HG03442 (cell line): ENCODE data around the gene IGF2BP1.
"Not testable (repeated sequence)": the region's sequence is repeated elsewhere in the genome, so short reads cannot be mapped to it uniquely, and the experiment has no call there.

Experiments
- ATAC-seq: cut with Tn5 transposase; IDR thresholded peaks from one replicate; pipeline ENCODE4 v1.9.1; 2021; ENCODE audit warnings: mild to moderate bottlenecking, moderate library complexity; ENCODE audit not compliant: unreplicated experiment

Gene IGF2BP1

GRCh38 chr17:49050611-49051010 is 53.4 kb downstream of the IGF2BP1 start:
- ATAC-seq: no peak

DNA sequence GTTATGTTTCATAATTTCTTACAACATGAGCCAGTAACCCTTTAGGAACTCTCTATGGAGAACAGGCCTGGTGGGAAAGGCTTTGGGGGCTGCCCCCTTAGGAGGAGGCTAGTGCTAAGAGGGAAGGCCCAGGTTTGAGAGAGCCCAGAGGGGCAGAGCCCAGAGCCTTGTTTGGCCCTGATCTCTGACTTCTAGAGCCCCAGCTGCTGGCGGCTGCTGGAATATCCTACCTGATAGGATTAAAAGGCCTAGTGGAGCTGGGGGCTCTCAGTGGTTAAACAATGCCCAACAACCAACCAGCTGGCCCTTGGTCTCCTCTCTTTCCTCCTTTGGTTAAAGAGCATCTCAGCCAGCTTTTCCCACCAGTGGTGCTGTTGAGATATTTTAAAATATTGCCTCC is 54.1 kb downstream of the IGF2BP1 start:
- no peak for ATAC-seq

DNA sequence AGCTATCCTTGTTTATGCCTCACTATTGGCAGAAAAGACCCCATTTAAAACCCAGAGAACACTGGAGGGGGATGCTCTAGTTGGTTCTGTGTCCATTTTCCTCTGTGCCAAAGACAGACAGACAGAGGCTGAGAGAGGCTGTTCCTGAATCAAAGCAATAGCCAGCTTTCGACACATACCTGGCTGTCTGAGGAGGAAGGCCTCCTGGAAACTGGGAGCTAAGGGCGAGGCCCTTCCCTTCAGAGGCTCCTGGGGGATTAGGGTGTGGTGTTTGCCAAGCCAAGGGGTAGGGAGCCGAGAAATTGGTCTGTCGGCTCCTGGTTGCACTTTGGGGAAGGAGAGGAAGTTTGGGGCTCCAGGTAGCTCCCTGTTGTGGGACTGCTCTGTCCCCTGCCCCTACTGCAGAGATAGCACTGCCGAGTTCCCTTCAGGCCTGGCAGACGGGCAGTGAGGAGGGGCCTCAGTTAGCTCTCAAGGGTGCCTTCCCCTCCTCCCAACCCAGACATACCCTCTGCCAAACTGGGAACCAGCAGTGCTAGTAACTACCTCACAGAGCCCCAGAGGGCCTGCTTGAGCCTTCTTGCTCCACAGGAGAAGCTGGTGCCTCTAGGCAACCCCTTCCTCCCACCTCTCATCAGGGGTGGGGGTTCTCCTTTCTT is 56.1 kb downstream of the IGF2BP1 start:
- no peak for ATAC-seq

DNA sequence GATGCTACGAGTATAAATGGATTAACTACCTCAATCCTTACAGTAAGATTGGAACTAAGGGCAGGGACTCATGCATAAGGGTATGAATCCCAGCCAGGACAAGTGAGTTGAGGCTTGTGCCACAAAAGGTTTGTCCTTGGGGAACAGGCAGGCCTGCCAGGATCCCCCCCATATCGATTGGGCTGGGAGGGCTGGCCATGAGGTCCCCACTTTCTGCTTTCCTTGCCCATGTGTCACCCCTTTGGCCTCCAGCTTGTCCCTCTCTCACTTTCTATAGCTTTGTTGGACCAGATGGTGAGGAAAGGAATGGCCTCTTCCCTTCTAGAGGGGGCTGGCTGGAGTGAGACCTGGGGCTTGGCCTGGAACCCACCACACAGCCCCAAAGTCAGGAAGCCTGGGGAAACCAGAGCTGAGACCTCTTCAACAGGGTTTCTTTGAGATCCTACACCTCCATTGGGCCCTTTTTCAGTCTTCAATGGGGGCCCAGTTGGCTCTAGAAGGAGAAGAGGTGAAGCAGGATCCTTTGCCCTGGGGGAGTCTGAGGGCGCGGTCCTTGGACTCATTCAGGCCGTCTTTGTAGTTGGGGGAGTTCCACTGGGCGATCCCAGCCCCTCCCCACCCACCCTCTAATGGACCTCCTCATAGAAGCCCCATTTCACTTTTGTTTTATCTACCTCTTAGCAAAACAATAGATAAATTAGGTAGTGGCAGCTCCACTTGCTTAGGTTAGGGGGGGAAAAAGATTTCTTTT is 57.3 kb downstream of the IGF2BP1 start:
- ATAC-seq: no peak

- ATAC-seq: no peak
Observed at GRCh38 chr17:49055181-49055927, 58.2 kb downstream of the IGF2BP1 start.

GRCh38 chr17:49061524-49061943 is 64.3 kb downstream of the IGF2BP1 start:
- ATAC-seq: no peak

- ATAC-seq: no peak
Observed at GRCh38 chr17:49063652-49064051, 66.5 kb downstream of the IGF2BP1 start.

DNA sequence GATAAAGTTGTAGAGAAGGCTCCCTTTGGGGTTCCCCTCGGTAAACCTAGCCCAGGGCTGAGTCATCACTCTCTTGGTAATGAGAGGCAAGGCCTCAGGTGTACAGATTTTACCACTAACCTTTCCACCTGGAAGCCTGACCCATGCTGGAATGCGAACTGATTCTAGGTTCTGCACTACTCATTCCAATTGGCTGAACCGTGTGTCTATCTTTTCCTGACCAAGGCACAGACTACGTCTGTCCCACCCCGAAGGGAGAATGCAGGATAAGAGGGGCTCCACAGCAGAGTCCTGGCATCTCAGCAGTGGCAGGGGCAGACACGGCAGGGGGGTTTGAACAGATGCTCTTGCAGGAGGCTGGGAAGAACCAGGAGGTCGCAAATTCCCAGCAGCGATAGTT is 70.0 kb downstream of the IGF2BP1 start:
- no peak for ATAC-seq

GRCh38 chr17:49069585-49070273 is 72.5 kb downstream of the IGF2BP1 start:
- ATAC-seq: no peak

GRCh38 chr17:49071106-49071505 is 73.9 kb downstream of the IGF2BP1 start:
- no peak for ATAC-seq

- no peak for ATAC-seq
Observed at GRCh38 chr17:49074851-49075540, 77.8 kb downstream of the IGF2BP1 start.

DNA sequence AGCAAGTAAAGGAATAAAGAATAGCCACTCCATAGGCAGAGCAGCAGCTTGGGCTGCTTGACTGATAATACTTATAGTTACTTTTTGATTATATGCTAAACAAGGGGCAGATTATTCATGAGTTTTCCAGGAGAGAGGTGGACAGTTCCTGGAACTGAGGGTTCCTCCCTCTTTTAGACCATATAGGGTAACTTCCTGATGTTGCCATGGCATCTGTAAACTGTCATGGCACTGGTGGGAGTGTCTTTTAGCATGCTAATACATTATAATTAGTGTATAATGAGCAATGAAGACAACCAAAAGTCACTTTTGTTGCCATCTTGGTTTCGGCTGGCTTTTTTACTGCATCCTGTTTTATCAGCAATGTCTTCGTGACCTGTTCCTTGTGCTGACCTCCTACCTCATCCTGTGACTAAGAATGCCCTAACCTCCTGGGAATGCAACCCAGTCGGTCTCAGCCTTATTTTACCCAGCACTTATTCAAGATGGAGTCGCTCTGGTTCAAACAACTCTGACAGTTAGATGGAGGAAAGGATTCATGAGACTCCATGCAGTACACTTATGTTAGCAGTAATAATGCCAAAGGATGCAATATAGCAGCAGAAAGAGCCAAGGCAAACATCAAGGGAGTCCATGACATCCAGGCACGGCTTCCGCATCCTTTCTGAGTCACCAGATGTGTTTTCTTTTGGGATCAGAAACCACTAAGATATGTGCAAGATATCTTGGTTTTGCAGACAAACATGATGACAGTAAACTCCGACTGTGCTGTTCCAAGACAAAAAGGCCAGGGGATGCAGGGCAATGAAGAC is 79.6 kb downstream of the IGF2BP1 start:
- ATAC-seq: no peak

DNA sequence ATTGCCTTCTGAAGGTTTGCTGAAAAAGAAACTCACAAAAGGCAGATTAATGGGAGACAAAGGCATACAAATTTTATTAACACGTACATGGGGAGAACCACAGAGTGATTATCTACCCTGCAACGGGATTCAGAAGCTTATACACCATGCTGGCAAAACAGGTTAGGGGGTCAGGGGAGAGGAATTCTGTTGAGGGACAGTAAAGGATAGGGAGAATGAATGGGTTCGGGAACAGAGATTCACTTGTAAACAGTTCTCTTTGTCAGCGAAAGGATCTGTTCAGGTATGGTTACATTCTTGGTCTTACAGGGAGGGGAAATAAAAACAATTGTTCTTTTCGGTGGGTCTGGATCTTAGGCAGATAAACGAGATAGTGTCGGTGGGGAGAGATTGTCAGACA is 81.1 kb downstream of the IGF2BP1 start:
- ATAC-seq: no peak

DNA sequence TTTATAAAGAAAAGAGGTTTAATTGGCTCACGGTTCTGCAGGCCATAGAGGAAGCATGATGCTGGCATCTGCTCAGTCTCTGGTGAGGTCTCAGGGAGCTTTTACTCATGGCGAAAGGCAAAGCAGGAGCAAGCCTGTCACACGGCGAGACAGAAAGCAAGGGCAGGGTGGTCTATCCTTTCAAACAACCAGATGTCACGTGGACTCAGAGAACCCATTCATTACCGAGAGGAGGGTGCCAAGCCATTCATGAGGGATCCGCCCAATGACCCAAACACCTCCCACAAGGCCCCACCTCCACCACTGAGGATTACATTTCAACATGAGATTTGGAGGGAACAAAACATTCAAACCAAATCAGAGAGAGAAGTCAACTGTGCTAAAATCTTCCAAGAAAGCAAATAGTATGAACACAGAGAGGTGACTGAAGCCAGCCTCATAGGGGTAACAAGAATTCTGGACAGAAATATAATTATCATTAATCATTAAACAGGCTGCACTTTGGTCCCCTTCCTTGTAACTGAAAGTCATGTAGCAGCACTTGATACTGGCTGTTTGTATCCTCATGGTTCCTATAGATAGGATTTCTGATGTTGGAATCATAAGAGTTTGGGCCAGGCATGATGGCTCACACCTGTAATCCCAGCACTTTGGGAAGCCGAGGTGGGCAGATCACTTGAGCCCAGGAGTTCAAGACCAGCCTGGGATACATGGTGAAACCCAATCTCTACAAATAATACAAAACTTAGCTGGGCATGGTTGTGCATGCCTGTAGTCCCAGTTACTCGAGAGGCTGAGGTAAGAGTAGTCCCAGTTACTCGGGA is 82.9 kb downstream of the IGF2BP1 start:
- no peak for ATAC-seq

DNA sequence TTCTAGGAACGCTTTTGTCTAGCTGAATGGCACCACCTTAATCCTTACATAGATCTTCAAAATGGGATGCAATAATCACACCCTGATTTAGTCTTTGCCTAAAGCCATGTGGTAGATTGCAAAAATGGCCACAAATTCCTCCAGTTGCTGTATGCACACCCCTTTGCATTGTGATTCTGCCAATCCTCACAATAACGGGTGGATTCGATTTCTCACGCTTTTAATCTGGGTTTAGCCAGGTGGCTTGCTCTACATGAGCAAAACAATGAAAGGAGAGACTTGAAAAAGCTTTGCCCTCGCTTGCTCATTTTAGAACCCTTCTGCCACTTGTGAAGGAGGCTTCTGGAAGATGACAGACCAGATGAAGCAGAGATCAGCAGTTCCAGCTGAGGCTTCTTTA is 85.0 kb downstream of the IGF2BP1 start:
- ATAC-seq: no peak

DNA sequence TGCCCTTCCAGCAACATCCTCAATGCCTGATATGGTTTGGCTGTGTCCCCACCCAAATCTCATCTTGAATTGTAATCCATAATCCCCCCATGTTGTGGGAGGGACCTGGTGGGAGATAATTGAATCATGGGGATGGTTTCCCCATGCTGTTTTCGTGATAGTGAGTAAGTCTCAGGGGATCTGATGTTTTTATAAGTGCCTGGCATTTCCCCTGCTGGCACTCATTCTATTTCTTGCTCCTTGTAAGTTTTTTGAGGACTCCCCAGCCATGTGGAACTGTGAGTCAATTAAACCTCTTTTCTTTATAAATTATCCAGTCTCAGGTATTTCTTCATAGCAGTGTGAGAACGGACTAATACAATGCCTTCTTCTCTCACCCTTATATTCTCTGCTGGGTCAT is 87.9 kb downstream of the IGF2BP1 start:
- ATAC-seq: not testable (repeated sequence)

DNA sequence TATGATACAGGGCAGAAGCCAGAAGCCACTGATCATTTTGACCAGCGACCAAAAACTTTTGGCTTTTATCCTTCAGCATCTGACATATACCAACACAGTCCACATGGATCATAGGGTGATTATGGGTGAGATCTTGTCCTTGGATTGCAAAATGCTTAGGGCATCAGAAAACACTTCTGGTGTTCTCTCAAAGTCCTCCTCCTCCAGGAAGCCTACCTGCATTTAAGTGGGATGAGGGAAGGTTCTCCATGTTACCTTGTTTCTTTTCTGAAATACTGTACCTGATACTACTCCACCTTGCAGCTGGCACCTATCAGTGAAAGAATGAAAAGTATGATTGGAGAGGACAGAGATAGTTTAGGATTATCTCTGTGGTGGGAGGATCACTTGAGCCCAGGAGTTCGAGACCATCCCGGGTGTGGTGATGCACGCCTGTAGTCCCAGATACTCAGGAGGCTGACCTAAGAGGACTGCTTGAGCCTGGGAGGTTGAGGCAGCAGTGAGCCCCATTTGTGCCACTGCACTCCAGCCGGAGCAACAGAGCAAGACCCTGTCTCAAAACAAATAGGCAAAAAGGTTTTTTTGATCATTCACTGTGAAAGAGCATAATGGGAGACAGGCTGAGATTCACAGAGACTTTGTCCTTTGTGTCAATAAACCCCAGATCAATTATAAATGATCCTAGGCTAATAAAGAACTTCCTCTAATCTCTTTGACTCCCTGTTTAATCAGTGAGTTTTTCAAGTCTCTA is 88.6 kb downstream of the IGF2BP1 start:
- no peak for ATAC-seq

DNA sequence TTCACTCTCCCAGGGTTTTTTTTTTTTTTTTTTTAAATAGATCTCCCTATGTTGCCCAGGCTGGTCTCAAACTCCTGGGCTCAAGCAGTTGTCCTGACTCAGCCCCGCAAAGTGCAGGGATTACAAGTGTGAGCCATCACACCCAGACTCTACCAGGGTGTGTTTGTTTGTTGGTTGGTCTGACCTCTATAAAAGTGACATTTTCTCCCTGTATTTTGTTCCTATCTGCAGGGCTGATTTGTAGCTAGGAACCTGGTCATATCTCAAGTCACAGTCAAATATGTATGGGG is 89.1 kb downstream of the IGF2BP1 start:
- no peak for ATAC-seq

- ATAC-seq: no peak
Observed at GRCh38 chr17:49086649-49087048, 89.5 kb downstream of the IGF2BP1 start.
